SU-DHL-6 (cell line): ENCODE results near the gene SLC29A2.

Experiments
- EZH2phosphoT487 ChIP-seq: fragments of 200-600 bp; sonication (generic), shearing (Covaris generic); conservative IDR thresholded peaks from 2 replicates; pipeline ENCODE4 v1.6.1; 2018; ENCODE audit warnings: mild to moderate bottlenecking, antibody characterized with exemption, low read length, moderate library complexity, mixed read lengths
- TF ChIP-seq, protein P1 (sequence below): fragments of 200-600 bp; sonication (generic); IDR thresholded peaks from one replicate; pipeline ENCODE4 v1.5.1; 2017; ENCODE audit warnings: antibody characterized with exemption, mild to moderate bottlenecking, low read length, moderate library complexity; ENCODE audit not compliant: insufficient read depth, poor library complexity, severe bottlenecking

DNA sequence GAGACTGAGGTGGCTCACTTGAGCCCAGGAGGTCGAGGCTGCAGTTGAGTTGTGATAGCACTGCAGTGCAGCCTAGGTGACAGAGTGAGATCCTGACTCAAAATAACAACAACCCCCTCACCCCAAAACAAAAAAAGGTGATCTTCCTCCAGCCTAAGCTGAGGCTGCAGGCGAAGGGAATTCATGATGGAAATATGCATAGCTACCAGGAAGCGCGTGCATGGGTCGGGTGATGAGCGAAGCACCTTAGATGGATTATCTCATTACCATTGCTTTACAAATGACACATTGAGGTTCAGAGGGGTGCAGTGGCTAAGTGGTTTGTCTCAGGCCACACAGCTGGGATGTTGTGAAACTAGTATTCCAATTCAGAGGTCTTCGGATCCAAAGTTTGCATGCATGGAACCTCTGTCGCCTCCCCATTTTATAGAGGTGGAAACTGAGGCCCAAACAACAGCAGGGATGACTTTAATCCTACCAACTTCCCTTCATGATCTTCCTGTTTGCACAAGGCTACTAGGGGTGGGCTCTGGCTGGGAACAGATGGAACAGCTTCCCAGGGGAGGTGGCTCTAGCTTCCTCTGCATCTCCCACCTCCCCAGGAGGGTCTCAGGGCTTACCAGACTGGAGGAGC is 4.6 kb downstream of the SLC29A2 start:
- TF ChIP-seq, protein P1, sequence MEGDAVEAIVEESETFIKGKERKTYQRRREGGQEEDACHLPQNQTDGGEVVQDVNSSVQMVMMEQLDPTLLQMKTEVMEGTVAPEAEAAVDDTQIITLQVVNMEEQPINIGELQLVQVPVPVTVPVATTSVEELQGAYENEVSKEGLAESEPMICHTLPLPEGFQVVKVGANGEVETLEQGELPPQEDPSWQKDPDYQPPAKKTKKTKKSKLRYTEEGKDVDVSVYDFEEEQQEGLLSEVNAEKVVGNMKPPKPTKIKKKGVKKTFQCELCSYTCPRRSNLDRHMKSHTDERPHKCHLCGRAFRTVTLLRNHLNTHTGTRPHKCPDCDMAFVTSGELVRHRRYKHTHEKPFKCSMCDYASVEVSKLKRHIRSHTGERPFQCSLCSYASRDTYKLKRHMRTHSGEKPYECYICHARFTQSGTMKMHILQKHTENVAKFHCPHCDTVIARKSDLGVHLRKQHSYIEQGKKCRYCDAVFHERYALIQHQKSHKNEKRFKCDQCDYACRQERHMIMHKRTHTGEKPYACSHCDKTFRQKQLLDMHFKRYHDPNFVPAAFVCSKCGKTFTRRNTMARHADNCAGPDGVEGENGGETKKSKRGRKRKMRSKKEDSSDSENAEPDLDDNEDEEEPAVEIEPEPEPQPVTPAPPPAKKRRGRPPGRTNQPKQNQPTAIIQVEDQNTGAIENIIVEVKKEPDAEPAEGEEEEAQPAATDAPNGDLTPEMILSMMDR = no peak
- no peak for TF ChIP-seq EZH2phosphoT487
